NCI-H2029 (cell line): ENCODE measurements around the gene LIG1.

Experiments
- DNase-seq: peaks from one replicate; lab custom pipeline; 2025; lab: John Stamatoyannopoulos, UW

Gene LIG1

GRCh38 chr19:48181505-48181904, 11.4 kb upstream of the LIG1 start:
- DNase-seq: no peak

GRCh38 chr19:48176226-48176625, 6.1 kb upstream of the LIG1 start:
- no peak for DNase-seq

- DNase-seq: no peak
These were observed 5.4 kb upstream of the LIG1 start for GRCh38 chr19:48175578-48175977.

- no peak for DNase-seq
These were observed 4.4 kb upstream of the LIG1 start for GRCh38 chr19:48174445-48175030.

GRCh38 chr19:48171710-48172109, 1.6 kb upstream of the LIG1 start:
- DNase-seq: no peak

- DNase-seq: no peak
These were observed 738 bp upstream of the LIG1 start for GRCh38 chr19:48170817-48171347.

- peak; percentile 83 for DNase-seq
These were observed 586 bp downstream of the LIG1 start for GRCh38 chr19:48169578-48169938.

GRCh38 chr19:48168689-48169088, 1.5 kb downstream of the LIG1 start:
- DNase-seq: no peak

- no peak for DNase-seq
These were observed 11.8 kb downstream of the LIG1 start for GRCh38 chr19:48158210-48158790.

GRCh38 chr19:48154003-48154402, 16.1 kb downstream of the LIG1 start:
- no peak for DNase-seq

GRCh38 chr19:48152551-48152950, 17.6 kb downstream of the LIG1 start:
- DNase-seq: no peak

GRCh38 chr19:48149430-48149829, 20.7 kb downstream of the LIG1 start:
- no peak for DNase-seq

- DNase-seq: no peak
These were observed 21.6 kb downstream of the LIG1 start for GRCh38 chr19:48148576-48148975.

GRCh38 chr19:48147597-48148175, 22.5 kb downstream of the LIG1 start:
- no peak for DNase-seq

GRCh38 chr19:48139053-48139452, 31.1 kb downstream of the LIG1 start:
- DNase-seq: no peak

GRCh38 chr19:48137411-48137810, 32.7 kb downstream of the LIG1 start:
- no peak for DNase-seq

GRCh38 chr19:48136547-48136946, 33.6 kb downstream of the LIG1 start:
- no peak for DNase-seq

GRCh38 chr19:48135411-48135810, 34.7 kb downstream of the LIG1 start:
- DNase-seq: peak; percentile 10

- no peak for DNase-seq
These were observed 37.0 kb downstream of the LIG1 start for GRCh38 chr19:48133094-48133493.

- no peak for DNase-seq
These were observed 42.6 kb downstream of the LIG1 start for GRCh38 chr19:48127561-48127960.

GRCh38 chr19:48123907-48124651, 46.1 kb downstream of the LIG1 start:
- DNase-seq: no peak

- no peak for DNase-seq
These were observed 47.7 kb downstream of the LIG1 start for GRCh38 chr19:48122421-48122820.

- DNase-seq: no peak
These were observed 48.2 kb downstream of the LIG1 start for GRCh38 chr19:48121909-48122371.
